A673 (cell line): ENCODE measurements around the gene TMEM179B.

ENCODE experiments used
- EZH2 ChIP-seq: fragments of 200-600 bp; sonication (generic); IDR thresholded peaks from 2 replicates; pipeline ENCODE4 v1.6.1; 2017; ENCODE audit warnings: borderline replicate concordance, low read depth, mild to moderate bottlenecking, mixed read lengths, antibody characterized with exemption, low read length; ENCODE audit not compliant: poor library complexity, severe bottlenecking
- TF ChIP-seq, protein P1 (sequence below): fragments of 300-800, 200-600 bp; sonication (generic); conservative IDR thresholded peaks from 2 replicates; pipeline ENCODE4 v1.5.1; 2017; ENCODE audit warnings: low read depth, mild to moderate bottlenecking, antibody characterized with exemption, low read length, moderate library complexity, mixed read lengths

- TF ChIP-seq, protein P1, sequence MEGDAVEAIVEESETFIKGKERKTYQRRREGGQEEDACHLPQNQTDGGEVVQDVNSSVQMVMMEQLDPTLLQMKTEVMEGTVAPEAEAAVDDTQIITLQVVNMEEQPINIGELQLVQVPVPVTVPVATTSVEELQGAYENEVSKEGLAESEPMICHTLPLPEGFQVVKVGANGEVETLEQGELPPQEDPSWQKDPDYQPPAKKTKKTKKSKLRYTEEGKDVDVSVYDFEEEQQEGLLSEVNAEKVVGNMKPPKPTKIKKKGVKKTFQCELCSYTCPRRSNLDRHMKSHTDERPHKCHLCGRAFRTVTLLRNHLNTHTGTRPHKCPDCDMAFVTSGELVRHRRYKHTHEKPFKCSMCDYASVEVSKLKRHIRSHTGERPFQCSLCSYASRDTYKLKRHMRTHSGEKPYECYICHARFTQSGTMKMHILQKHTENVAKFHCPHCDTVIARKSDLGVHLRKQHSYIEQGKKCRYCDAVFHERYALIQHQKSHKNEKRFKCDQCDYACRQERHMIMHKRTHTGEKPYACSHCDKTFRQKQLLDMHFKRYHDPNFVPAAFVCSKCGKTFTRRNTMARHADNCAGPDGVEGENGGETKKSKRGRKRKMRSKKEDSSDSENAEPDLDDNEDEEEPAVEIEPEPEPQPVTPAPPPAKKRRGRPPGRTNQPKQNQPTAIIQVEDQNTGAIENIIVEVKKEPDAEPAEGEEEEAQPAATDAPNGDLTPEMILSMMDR: no peak
- TF ChIP-seq EZH2: no peak
Observed at GRCh38 chr11:62810748-62811147, 23.5 kb downstream of the TMEM179B start.
